ENCODE results near the gene PLPP4.

The PLPP4 gene

DNA sequence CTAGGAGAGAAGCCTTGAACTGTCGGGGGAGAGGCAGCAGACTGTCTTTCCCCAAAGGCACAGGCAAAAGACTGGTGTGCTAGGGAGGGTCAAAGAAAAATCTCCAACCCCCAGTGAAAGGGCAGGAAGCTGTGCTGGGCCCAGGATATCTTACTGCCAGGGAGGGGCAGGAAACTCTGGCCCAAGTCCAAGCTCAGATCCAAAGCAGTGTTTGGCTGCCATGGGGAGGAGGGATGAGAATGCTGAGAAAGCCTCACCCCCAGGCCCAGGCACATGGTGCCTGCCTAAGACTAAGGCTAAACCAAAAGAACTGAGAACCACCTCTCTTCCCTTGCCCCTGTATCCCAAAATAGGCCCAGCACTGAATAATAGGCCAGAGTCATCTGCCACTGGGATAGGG is 171.2 kb downstream of the PLPP4 start:
- DNase-seq: no peak

DNA sequence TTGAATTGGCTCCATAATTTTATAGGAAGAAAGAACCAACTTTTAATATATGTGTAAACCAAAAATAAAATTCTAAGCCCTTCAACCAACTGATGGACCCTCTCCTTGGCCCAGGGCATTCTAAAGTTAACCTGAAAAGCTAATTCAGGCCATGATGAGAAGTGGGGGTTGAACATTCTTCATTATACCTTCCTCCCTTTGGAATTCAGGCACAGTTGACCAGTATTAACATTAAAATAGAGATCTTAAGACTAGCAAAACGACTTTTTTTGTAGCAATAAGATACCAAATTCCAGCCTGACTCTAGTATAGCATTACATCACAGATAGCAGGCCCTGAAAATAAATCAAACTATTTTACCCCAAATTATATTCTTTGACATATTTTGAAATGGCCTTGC is 173.2 kb downstream of the PLPP4 start:
- no peak for DNase-seq

DNA sequence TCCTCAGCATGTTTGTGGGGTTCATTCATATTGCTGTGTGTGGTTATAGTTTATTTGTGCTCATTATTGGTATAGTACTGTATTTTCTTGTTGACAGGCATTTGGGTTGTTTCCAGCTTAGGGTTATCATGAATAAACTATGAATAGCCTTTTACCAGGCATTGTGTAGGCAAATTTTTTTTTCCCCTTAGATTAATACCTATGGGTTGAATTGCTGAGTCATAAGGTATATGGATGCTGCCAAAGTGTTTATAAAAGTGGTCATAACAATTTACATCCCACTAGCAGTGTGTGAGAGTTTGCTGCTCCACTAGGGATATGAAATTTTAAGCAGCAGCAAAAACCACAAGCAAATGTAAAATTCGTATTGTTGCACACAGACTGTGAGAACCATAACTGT is 175.0 kb downstream of the PLPP4 start:
- no peak for DNase-seq

DNA sequence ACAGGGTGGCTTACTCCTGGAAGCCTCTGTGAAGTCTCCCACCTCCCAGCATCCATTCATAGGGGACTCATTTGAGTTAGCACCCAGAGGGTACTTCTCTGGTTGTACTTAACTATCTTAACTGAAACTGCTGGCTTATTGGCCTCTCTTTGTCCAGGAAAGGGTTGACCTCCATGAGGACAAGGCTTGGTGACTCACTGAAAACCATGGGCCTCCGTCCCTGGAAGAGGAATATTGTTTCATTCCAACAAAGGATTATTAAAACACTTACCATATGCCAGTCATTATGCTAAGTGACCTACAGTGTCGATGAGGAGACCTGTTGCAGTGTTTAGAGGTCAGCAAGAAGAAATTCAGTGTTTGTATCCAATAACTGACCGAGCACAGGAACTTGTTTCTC is 175.9 kb downstream of the PLPP4 start:
- no peak for DNase-seq

DNA sequence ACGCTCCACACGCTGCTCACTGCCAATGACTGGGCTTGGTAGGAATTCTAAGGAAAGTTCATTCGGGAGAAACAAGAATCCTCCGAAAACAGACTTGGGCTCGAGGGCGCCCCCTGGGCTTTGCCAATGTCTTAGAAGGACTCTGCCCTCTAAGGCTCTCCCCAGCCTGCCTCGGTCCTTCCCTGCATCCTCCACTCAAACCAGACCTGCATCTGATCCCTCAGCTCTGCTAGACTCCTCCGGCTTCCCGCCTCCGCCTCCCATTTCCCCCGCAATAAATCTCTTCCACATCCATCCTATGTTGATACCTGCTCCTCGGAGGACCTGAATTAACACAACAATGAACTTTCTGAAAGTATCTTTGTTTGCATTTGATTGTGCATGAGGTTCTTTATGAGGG is 177.6 kb downstream of the PLPP4 start:
- DNase-seq: no peak

All from activated T-cell treated with anti-CD3 and anti-CD28 coated beads, Interleukin-2, amount 50 U/mL, for 1 hour (primary cell).